ENCODE results near the gene NPL.

Gene NPL

GRCh38 chr1:182752077-182752988 lies 37.2 kb upstream of the NPL start:
- Histone ChIP-seq H3K36me3 (ENCODE audit: control insufficient read depth in 2 of 2, insufficient read depth in 1 of 2, low read length in 2 of 2) (no peaks in the 10 kb centered on the region), H3K9me3 (ENCODE audit: control insufficient read depth, insufficient read depth, low read depth, low read length) (no peaks in the 10 kb centered on the region), H3K4me3 (ENCODE audit: low read depth, low read length) (no peak overlapping the region), H3K4me1 (ENCODE audit: control insufficient read depth, insufficient read depth, low read length) (no peaks in the 10 kb centered on the region), H3K27ac (ENCODE audit: extremely low read depth, low read depth, low read length) (no peak overlapping the region)
- ChIA-PET POLR2A (interaction anchor here (0.6 kb wide), 1 partner anchor 9 kb away, joined by 4 read pairs; no protein-coding TSS in a partner anchor), CTCF (interaction anchor here (0.6 kb wide), 2 partner anchors 57 to 355 kb away, joined by 4 read pairs; no protein-coding TSS in a partner anchor)
- TF ChIP-seq ZSCAN5A (tag by site-specific recombination; IDR thresholded peaks at IDR 0.05) (no peak), ZNF585B (tag by site-specific recombination; IDR thresholded peaks at IDR 0.05) (no peak), ZNF37A (tag by site-specific recombination; IDR thresholded peaks at IDR 0.05) (no peak), YY2 (tag by site-specific recombination; IDR thresholded peaks at IDR 0.05) (no peak), ZBTB21 (tag by site-specific recombination; IDR thresholded peaks at IDR 0.05) (no peak)

GRCh38 chr1:182754087-182754486 lies 35.5 kb upstream of the NPL start:
- no peaks in the 10 kb centered on the region for H3K36me3 ChIP-seq (ENCODE audit: control insufficient read depth in 2 of 2, insufficient read depth in 1 of 2, low read length in 2 of 2)
- CTCF ChIA-PET = interaction anchor here (0.6 to 1.5 kb wide), 4 partner anchors 25 to 153 kb away, joined by 3 to 5 read pairs (median 3); no protein-coding TSS in a partner anchor
- H3K9me3 ChIP-seq (ENCODE audit: control insufficient read depth, insufficient read depth, low read depth, low read length) = no peaks in the 10 kb centered on the region
- no peak overlapping the region for H3K4me3 ChIP-seq (ENCODE audit: low read depth, low read length)
- H3K4me1 ChIP-seq (ENCODE audit: control insufficient read depth, insufficient read depth, low read length) = no peaks in the 10 kb centered on the region
- TF ChIP-seq ZNF555 (tag by site-specific recombination; conservative IDR thresholded peaks at IDR 0.05) (no peak), SCRT1 (tag by site-specific recombination; IDR thresholded peaks at IDR 0.05; ENCODE audit: borderline replicate concordance) (no peak), ZNF530 (tag by site-specific recombination; IDR thresholded peaks at IDR 0.05; ENCODE audit: low read depth) (no peak)
- POLR2A ChIA-PET = no interaction called here
- H3K27ac ChIP-seq (ENCODE audit: extremely low read depth, low read depth, low read length) = no peak overlapping the region

- no peak overlapping the region for H3K27ac ChIP-seq (ENCODE audit: extremely low read depth, low read depth, low read length)
- H3K9me3 ChIP-seq (ENCODE audit: control insufficient read depth, insufficient read depth, low read depth, low read length) = no peaks in the 10 kb centered on the region
- no peaks in the 10 kb centered on the region for H3K36me3 ChIP-seq (ENCODE audit: control insufficient read depth in 2 of 2, insufficient read depth in 1 of 2, low read length in 2 of 2)
- no peak overlapping the region for H3K4me3 ChIP-seq (ENCODE audit: low read depth, low read length)
- CTCF ChIA-PET = interaction anchor here (0.6 to 1.0 kb wide), 2 partner anchors 15 to 25 kb away, joined by 3 read pairs; no protein-coding TSS in a partner anchor
- POLR2A ChIA-PET = no interaction called here
- no peaks in the 10 kb centered on the region for H3K4me1 ChIP-seq (ENCODE audit: control insufficient read depth, insufficient read depth, low read length)
- TF ChIP-seq KLF9 (tag by site-specific recombination; IDR thresholded peaks at IDR 0.05; ENCODE audit: low read depth) (no peak), ZNF394 (tag by site-specific recombination; IDR thresholded peaks at IDR 0.05; ENCODE audit: borderline replicate concordance) (no peak), ZNF274 (IDR thresholded peaks at IDR 0.05; ENCODE audit: low read length) (no peak), ZNF274 (tag by site-specific recombination; IDR thresholded peaks at IDR 0.05; ENCODE audit: borderline replicate concordance) (no peak), ZNF280C (tag by site-specific recombination; IDR thresholded peaks at IDR 0.05) (no peak), ZNF580 (tag by site-specific recombination; IDR thresholded peaks at IDR 0.05) (no peak), ZNF223 (tag by site-specific recombination; IDR thresholded peaks at IDR 0.05) (no peak), ZNF138 (tag by site-specific recombination; IDR thresholded peaks at IDR 0.05; ENCODE audit: borderline replicate concordance) (no peak), ZBTB17 (tag by site-specific recombination; IDR thresholded peaks at IDR 0.05) (no peak), KLF7 (tag by site-specific recombination; IDR thresholded peaks at IDR 0.05; ENCODE audit: borderline replicate concordance) (no peak), ZNF518A (tag by site-specific recombination; conservative IDR thresholded peaks at IDR 0.05; ENCODE audit: low read depth) (no peak)
Observed at GRCh38 chr1:182754543-182755314, 34.8 kb upstream of the NPL start.

All from HEK293 (cell line).